ENCODE data around the gene ECI2. TPM values are rescaled to one million over a fixed set of nuclear protein-coding genes. Genes with fewer than 3 reads are reported as not detected.

ECI2 gene
- total and polyA plus RNA-seq, 2 donors (not counting 3 experiments of a cell fraction or from before 2014, with no cell fraction given): 33.5 to 91.0 TPM

DNA sequence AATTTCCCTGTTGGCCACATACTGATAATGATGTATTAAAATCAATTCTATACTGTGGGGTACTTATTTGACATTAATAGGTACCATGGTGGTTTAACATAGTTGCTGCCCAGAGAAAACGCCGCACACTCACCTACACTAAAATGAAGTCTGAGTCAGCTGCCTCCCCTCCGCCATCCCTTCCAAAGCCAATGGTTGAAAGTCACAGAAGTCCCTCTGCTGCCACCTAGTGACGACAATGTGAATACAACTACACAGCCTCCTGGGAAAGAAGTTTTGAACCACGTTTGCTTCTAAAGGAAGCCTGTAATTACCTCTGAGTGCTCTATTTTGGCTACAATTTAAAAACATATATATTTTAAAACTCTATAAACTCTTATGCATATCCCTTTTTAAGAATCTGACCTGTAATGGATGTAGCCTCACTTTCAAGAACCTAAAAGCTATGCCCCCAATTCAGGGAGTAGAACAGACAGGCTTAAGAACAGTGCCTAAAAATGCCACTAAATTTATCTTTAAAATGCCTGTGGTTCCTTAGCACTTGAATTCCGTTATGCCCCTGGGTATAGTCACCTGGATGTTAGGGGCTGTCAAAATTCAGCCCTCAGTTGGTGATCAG is 20.6 kb upstream of the ECI2 start:
- Histone ChIP-seq H3K36me3 (ENCODE audit: control insufficient read depth in 2 of 2, extremely low read depth in 1 of 2, insufficient read depth in 2 of 2, low read length in 2 of 2) (no peaks in the 10 kb centered on the region), H3K27ac (ENCODE audit: insufficient read depth, low read depth, low read length) (no peak overlapping the region), H4K20me1 (replicated peaks; ENCODE audit: control insufficient read depth, extremely low read depth, insufficient read depth, low read length) (no peaks in the 10 kb centered on the region), H3K4me2 (ENCODE audit: insufficient read depth, low read length) (no peak overlapping the region), H3K4me1 (ENCODE audit: control insufficient read depth, extremely low read depth, insufficient read depth, low read length) (peaks cover 2% of the 10 kb centered on the region), H3K9me3 (replicated peaks; ENCODE audit: control insufficient read depth, insufficient read depth, low read length) (no peaks in the 10 kb centered on the region), H2AFZ (ENCODE audit: low read depth, low read length) (peak overlapping the region; percentile 46), H3K4me3 (replicated peaks in 1 of 3; ENCODE audit: insufficient read depth in 1 of 3, low read depth in 1 of 3, low read length in 3 of 3) (no peak overlapping the region), H3K9me1 (replicated peaks; ENCODE audit: control insufficient read depth, extremely low read depth, insufficient read depth, low read length) (no peaks in the 10 kb centered on the region), H3K27me3 (ENCODE audit: control insufficient read depth in 2 of 2, insufficient read depth in 2 of 2, low read length in 2 of 2) (no peaks in the 10 kb centered on the region), H3K9ac (replicated peaks; ENCODE audit: extremely low read depth, insufficient read depth, low read length) (no peak overlapping the region), H3K79me2 (ENCODE audit: control insufficient read depth, insufficient read depth, low read length) (no peaks in the 10 kb centered on the region)
- DNase-seq (ENCODE audit: low read depth, low spot score) (peak; percentile 84), FAIRE-seq (peak; percentile 95)
- ChIA-PET POLR2A (no interaction called here), CTCF (interaction anchor here (0.6 to 5.8 kb wide), 24 partner anchors 10 to 876 kb away, joined by 3 to 120 read pairs (median 5); partner anchors contain the start of gene ECI2)
- TF ChIP-seq, protein P1, sequence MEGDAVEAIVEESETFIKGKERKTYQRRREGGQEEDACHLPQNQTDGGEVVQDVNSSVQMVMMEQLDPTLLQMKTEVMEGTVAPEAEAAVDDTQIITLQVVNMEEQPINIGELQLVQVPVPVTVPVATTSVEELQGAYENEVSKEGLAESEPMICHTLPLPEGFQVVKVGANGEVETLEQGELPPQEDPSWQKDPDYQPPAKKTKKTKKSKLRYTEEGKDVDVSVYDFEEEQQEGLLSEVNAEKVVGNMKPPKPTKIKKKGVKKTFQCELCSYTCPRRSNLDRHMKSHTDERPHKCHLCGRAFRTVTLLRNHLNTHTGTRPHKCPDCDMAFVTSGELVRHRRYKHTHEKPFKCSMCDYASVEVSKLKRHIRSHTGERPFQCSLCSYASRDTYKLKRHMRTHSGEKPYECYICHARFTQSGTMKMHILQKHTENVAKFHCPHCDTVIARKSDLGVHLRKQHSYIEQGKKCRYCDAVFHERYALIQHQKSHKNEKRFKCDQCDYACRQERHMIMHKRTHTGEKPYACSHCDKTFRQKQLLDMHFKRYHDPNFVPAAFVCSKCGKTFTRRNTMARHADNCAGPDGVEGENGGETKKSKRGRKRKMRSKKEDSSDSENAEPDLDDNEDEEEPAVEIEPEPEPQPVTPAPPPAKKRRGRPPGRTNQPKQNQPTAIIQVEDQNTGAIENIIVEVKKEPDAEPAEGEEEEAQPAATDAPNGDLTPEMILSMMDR (IDR thresholded peaks at IDR 0.05; ENCODE audit: extremely low read depth in 1 of 2, insufficient read depth in 1 of 2, low read depth in 1 of 2, low read length in 2 of 2): peak; percentile 73 to 77
- TF ChIP-seq FOS (IDR thresholded peaks at IDR 0.05; ENCODE audit: borderline replicate concordance, insufficient read depth, low read length) (peak; percentile 77), MYC (IDR thresholded peaks at IDR 0.05; ENCODE audit: low read depth, low read length) (no peak), GATA2 (IDR thresholded peaks at IDR 0.05; ENCODE audit: insufficient read depth, insufficient read length, low read depth, low read length) (no peak)
- dilution Hi-C loops (cut with MboI; ENCODE audit: extremely low pct_ligation_motif_present, low sequenced_read_pairs) (no loop called here), intact Hi-C loops (cut with micrococcal nuclease) (loop anchor here (1.0 to 10.0 kb wide), 5 partner anchors 21 to 101 kb away; partner anchors contain the start of gene ECI2)
- BruUV-seq (replicated peaks): no TSS peak
